HCT116 (cell line): ENCODE results near the gene SCARF2.

Experiments used
- CTCF ChIP-seq, 3 experiments: fragments of 200-600 bp in 1 of 3; sonication (generic) in 1 of 3; IDR thresholded peaks in 2 of 3; conservative IDR thresholded peaks in 1 of 3; 2 replicates each; pipeline ENCODE4 v1.5.1; 2012 to 2017; ENCODE audit warnings: low read depth in 2 of 3, low read length in 2 of 3, antibody characterized with exemption in 1 of 3, borderline replicate concordance in 1 of 3, control low read depth in 1 of 3, mild to moderate bottlenecking in 1 of 3, mixed read lengths in 1 of 3, mixed run types in 1 of 3, moderate library complexity in 1 of 3; ENCODE audit not compliant: insufficient read depth in 1 of 3
- EZH2 ChIP-seq: fragments of 200-600 bp; sonication (generic); IDR thresholded peaks from 2 replicates; pipeline ENCODE4 v1.6.1; 2017; ENCODE audit warnings: antibody characterized with exemption, mixed run types
- MAX ChIP-seq: IDR thresholded peaks from 2 replicates; pipeline ENCODE4 v1.6.1; 2012
- POLR2AphosphoS5 ChIP-seq: IDR thresholded peaks from 2 replicates; pipeline ENCODE4 v1.6.1; 2011; ENCODE audit warnings: mild to moderate bottlenecking, low read depth, low read length, moderate library complexity
- TCF7L2 ChIP-seq: IDR thresholded peaks from 2 replicates; pipeline ENCODE4 v1.7.0; 2011; ENCODE audit warnings: borderline replicate concordance, inconsistent platforms; ENCODE audit not compliant: insufficient read depth, insufficient read length; ENCODE audit errors: extremely low read depth
- ZFX ChIP-seq: fragments of 450-650 bp; IDR thresholded peaks from 2 replicates; pipeline ENCODE4 v1.6.1; 2017

GRCh38 chr22:20464096-20464614 lies 26.5 kb upstream of the SCARF2 start:
- no peak for TF ChIP-seq POLR2AphosphoS5
- no peak for TF ChIP-seq CTCF (IDR thresholded peaks at IDR 0.05 in 2 of 3, conservative IDR thresholded peaks at IDR 0.05 in 1 of 3; ENCODE audit: borderline replicate concordance in 1 of 3, insufficient read depth in 1 of 3, low read depth in 2 of 3, low read length in 2 of 3)
- TF ChIP-seq ZFX, result no peak
- no peak for TF ChIP-seq MAX
- TF ChIP-seq EZH2, result no peak
- no peak for TF ChIP-seq TCF7L2
